Activated naive CD8-positive, alpha-beta T cell treated with anti-CD3 and anti-CD28 coated beads for 36 hours (primary cell): ENCODE measurements around the gene ANO6. TPM values are rescaled to one million over a fixed set of nuclear protein-coding genes. Genes with fewer than 3 reads are reported as not detected.

ENCODE experiments used
- DNase-seq: peaks from one replicate; pipeline ENCODE4 v3.0.0; 2021
- H3K27ac Mint-ChIP-seq: one replicate; pipeline ENCODE4 v1.8.0; 2022; ENCODE audit warnings: mild to moderate bottlenecking, moderate library complexity, mixed read lengths
- H3K27me3 Mint-ChIP-seq: one replicate; pipeline ENCODE4 v1.8.0; 2022; ENCODE audit warnings: mild to moderate bottlenecking, mixed read lengths
- H3K36me3 Mint-ChIP-seq: one replicate; pipeline ENCODE4 v1.8.0; 2021; ENCODE audit warnings: mild to moderate bottlenecking, mixed read lengths
- H3K4me1 Mint-ChIP-seq: one replicate; pipeline ENCODE4 v1.8.0; 2021; ENCODE audit warnings: mixed read lengths
- H3K4me3 Mint-ChIP-seq: one replicate; pipeline ENCODE4 v1.8.0; 2022; ENCODE audit warnings: mild to moderate bottlenecking, moderate library complexity, mixed read lengths
- H3K9me3 Mint-ChIP-seq: one replicate; pipeline ENCODE4 v1.8.0; 2022; ENCODE audit warnings: mixed read lengths
- total RNA-seq, 2 experiments: library from RNA; stranded (reverse); gene quantifications; one replicate each; pipeline ENCODE4 v1.2.3, GENCODE V29; 2021

Gene ANO6
- total RNA-seq, 2 experiments from 2014 or later: 12.1 to 12.6 TPM

DNA sequence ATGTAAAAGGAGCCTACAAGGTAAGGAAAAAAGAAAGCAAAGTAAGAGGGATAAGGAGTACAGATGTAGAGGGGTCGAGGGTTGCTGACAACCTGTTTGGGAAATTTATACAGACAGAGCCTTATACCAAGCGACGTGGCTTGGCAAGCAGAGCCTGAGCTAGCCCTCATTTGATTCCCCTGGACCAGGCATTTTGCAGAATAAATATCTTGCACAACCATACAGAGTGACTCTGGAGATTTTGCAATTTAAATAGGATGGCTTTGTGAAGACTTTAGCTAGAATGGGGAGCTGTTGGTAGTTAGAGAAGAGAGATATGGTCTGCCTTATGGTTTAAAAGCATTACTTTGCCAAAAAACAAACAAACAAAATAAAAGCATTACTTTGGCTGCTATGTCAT, 11.1 kb upstream of the ANO6 start:
- no peak for DNase-seq
- Mint-ChIP-seq H3K27ac (no peak overlapping the region), H3K4me1 (peaks cover 21% of the 10 kb centered on the region), H3K36me3 (no peaks in the 10 kb centered on the region), H3K4me3 (no peak overlapping the region), H3K9me3 (no peaks in the 10 kb centered on the region), H3K27me3 (no peaks in the 10 kb centered on the region)

DNA sequence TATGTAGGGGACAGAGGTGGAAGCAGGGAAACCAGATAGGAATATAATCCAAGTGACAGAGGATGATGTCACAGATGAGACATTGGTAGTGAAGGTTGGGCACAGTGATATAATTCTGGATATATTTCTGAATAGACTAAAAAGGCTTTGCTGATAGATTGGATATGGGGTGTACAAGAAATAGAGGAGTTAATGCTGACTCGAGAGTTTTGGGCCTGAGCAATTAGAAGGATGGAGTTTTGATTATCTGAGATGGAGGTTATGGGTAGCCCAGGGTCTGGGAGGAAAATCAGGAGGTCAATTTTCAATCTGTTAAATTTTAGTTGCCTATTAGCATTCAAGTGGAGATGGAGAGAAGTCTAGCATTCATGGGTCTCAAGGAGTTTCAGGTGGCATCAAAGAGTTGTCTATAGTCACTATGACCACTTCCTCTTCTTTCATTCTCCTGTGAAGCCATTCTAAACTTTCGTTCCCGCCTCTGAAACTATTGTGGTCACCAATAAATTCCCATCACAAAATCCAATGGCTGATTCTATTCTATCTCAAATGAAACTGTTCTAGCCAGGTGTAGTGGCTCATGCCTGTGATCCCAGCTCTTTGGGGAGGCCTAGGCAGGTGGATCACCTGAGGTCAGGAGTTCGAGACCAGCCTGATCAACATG, 10.6 kb upstream of the ANO6 start:
- Mint-ChIP-seq H3K4me1 (peaks cover 15% of the 10 kb centered on the region), H3K27me3 (no peaks in the 10 kb centered on the region), H3K9me3 (no peaks in the 10 kb centered on the region), H3K4me3 (no peak overlapping the region), H3K36me3 (no peaks in the 10 kb centered on the region), H3K27ac (no peak overlapping the region)
- no peak for DNase-seq

DNA sequence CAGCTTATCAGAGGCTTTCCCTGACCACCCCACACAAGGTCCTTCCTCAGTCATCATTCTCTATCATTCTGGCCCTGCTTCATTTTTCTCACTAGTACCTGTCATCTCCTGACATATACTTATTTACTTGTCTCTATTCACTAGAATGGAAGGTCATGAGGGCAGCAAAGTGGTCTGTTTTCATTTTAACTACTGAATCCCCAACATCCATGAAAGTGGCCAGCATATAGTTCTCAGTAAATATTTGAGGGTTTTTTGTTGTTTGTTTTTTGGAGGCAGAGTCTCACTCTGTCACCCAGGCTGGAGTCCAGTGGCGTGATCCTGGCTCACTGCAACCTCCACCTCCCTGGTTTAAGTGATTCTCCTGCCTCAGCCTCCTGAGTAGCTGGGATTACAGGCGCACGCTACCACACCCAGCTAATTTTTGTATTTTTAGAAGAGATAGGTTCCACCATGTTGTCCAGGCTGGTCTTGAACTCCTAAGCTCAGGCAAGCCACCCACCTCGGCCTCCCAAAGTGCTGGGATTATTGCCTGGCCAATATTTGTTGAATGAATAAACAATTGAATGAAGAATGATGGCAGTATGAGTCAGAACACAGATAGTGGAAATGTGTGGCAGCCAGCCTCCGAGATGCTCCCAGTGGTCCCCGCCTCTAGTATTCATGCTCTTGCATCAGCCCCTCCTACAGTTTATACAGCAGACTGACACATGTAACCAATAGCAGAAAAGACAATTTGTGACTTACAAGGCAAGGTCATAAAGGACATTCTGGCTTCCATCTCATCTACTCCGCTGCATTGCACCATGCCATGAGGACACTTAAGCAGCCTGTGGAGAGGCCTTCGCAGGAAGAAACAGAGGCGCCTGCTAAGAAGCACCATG, 7.0 kb upstream of the ANO6 start:
- Mint-ChIP-seq H3K4me1 (peaks cover 3% of the 10 kb centered on the region), H3K27me3 (no peaks in the 10 kb centered on the region), H3K36me3 (no peaks in the 10 kb centered on the region), H3K27ac (no peak overlapping the region), H3K9me3 (no peaks in the 10 kb centered on the region), H3K4me3 (no peak overlapping the region)
- DNase-seq: no peak

DNA sequence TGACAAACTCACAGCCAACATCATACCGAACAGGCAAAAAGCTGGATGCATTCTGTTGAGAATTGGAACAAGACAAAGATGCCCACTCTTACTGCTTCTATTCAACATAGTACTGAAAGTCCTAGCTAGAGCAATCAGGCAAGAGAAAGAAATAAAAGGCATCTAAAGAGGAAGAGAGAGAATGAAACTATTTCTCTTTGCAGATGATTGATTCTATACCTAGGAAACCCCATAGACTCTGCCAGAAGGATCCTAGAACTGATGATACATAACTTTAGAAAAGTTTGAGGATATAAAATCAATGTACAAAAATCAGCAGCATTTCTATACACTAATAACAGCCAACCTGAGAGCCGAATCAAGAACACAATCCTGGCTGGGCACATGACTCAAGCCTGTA, 6.1 kb upstream of the ANO6 start:
- no peaks in the 10 kb centered on the region for H3K9me3 Mint-ChIP-seq
- H3K36me3 Mint-ChIP-seq: no peaks in the 10 kb centered on the region
- peaks cover 12% of the 10 kb centered on the region for H3K4me1 Mint-ChIP-seq
- H3K27me3 Mint-ChIP-seq: no peaks in the 10 kb centered on the region
- H3K27ac Mint-ChIP-seq: no peak overlapping the region
- no peak overlapping the region for H3K4me3 Mint-ChIP-seq
- DNase-seq: no peak

DNA sequence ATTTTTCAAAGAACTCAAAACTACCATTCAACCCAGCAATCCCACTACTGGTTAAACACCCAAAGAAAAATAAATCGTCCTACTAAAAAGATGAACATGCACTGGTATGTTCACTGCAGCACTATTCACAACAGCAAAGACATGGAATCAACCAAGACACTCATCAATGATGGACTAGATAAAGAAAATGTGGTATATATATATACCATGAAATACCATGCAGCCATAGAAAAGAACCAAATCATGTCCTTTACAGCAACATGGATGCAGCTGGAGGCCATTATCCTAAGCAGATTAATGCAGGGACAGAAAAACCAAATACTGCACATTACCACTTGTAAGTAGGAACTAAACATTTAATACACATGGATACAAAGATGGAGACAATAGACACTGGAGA, 3.8 kb upstream of the ANO6 start:
- peaks cover 16% of the 10 kb centered on the region for H3K4me1 Mint-ChIP-seq
- H3K36me3 Mint-ChIP-seq: peaks cover 2% of the 10 kb centered on the region
- no peak overlapping the region for H3K27ac Mint-ChIP-seq
- no peaks in the 10 kb centered on the region for H3K27me3 Mint-ChIP-seq
- no peaks in the 10 kb centered on the region for H3K9me3 Mint-ChIP-seq
- DNase-seq: no peak
- no peak overlapping the region for H3K4me3 Mint-ChIP-seq

DNA sequence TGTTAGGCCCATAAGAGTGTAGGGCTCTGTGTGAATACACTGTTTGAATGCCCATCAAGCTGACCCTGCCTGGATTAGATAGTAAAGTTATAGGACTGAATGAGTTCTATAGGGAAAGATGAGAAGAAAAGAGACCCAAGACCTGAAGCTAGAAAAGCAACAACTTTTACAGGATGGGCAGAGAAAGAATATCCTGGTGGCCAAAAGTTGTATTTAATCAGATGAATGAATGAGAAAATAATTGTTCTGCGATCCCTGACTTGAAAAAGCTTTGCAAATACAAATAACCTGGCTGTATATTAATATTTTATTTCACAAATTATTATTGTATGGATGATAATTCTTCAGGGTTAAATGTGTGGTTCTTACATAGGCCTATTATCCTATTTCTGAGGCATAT, 2.8 kb upstream of the ANO6 start:
- peaks cover 25% of the 10 kb centered on the region for H3K4me1 Mint-ChIP-seq
- H3K27me3 Mint-ChIP-seq: no peaks in the 10 kb centered on the region
- H3K4me3 Mint-ChIP-seq: no peak overlapping the region
- peaks cover 2% of the 10 kb centered on the region for H3K36me3 Mint-ChIP-seq
- DNase-seq: no peak
- H3K27ac Mint-ChIP-seq: no peak overlapping the region
- H3K9me3 Mint-ChIP-seq: no peaks in the 10 kb centered on the region

DNA sequence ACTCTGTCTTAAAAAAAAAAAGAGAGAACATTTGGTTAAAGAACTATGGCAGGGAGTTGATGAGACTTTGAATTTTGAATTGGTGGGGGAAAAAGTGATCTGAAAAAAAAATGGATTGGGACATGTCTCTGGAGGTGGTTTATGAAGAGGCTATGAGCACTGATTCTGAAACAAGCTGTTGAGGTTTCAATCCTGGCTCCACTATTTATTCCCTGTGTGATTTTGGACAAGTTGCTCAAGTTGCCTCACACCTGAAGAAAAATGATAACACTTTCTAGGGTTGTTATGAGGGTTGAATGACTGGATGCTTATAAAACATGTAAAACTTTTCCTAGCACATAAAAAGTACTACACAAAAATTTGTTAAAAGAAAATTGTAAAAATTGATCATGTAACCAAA, 1.8 kb upstream of the ANO6 start:
- Mint-ChIP-seq H3K4me3 (peak overlapping the region; percentile 87), H3K27me3 (no peaks in the 10 kb centered on the region), H3K9me3 (no peaks in the 10 kb centered on the region), H3K36me3 (peaks cover 2% of the 10 kb centered on the region), H3K27ac (no peak overlapping the region), H3K4me1 (peaks cover 28% of the 10 kb centered on the region)
- DNase-seq: no peak

DNA sequence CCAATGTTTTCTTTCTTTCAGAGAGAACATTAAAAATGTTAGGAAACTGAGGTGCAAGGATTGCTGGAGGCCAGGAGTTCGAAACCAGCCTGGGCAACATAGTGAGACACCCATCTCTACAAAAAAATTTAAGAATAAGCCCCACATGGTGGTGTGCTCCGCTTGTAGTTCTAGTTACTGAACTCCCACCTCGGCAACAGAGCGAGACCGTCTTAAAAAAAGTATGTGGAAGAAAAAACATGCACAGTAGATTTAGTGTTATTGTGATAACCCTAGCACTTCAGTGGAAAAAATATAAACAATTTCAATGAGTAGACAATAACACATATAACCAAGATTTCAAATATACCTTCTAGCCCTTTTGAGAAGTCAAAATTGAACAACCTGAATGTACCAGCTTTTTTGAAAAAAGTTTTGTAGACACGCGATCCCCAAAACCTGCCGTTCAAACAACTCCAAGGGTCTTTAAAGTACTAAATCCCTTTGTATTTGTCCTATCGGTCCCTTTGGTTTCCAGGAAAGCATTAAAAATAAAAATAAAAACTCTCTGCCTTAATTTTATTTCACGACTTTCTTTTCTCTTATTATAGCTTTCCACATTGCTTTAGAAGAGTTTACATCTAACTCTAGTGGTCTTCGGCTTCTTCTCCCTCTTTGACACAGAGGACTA, 1.0 kb upstream of the ANO6 start:
- no peaks in the 10 kb centered on the region for H3K9me3 Mint-ChIP-seq
- H3K4me1 Mint-ChIP-seq: peaks cover 32% of the 10 kb centered on the region
- peak overlapping the region; percentile 84 for H3K27ac Mint-ChIP-seq
- H3K4me3 Mint-ChIP-seq: peak overlapping the region; percentile 87
- H3K36me3 Mint-ChIP-seq: peaks cover 2% of the 10 kb centered on the region
- no peak for DNase-seq
- no peaks in the 10 kb centered on the region for H3K27me3 Mint-ChIP-seq

DNA sequence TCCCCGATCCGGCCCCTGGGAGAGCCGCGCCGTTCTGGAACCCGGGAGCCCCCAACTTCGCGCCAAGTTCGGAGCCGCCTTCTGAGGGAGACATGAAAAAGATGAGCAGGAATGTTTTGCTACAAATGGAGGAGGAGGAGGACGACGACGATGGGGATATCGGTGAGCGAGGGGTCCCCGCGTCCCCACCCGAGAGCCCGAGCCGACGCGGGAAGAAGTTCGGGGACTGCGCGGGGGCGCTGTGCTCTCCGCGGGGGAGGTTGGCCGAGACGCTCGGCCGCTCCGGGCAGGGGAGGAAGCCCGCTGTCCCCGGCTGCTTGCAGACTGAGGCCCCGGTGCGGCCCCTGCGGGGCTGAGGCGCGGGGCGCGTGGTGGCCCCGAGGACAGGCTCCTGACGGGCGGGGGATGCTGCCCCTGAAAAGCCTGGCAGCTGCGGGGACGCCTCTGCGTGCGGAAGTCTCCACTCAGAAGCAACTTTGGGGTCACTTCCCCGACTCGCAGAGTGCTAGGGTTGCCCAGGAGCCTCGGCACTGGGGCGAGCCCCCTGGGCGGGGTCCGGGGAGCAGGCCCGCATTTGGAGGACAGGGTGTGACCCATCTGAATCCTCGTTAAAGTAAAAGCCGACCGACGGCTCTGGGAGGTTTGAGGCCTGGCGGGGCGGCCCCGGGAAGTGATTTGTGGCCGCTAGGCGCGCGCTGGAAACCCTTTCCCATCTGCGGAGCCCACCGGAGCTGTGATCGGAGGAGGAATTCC, 511 bp downstream of the ANO6 start:
- H3K36me3 Mint-ChIP-seq: peaks cover 7% of the 10 kb centered on the region
- DNase-seq: peak; percentile 60
- no peaks in the 10 kb centered on the region for H3K9me3 Mint-ChIP-seq
- H3K27me3 Mint-ChIP-seq: no peaks in the 10 kb centered on the region
- peaks cover 39% of the 10 kb centered on the region for H3K4me1 Mint-ChIP-seq
- H3K27ac Mint-ChIP-seq: peak overlapping the region; percentile 84
- H3K4me3 Mint-ChIP-seq: peak overlapping the region; percentile 91

DNA sequence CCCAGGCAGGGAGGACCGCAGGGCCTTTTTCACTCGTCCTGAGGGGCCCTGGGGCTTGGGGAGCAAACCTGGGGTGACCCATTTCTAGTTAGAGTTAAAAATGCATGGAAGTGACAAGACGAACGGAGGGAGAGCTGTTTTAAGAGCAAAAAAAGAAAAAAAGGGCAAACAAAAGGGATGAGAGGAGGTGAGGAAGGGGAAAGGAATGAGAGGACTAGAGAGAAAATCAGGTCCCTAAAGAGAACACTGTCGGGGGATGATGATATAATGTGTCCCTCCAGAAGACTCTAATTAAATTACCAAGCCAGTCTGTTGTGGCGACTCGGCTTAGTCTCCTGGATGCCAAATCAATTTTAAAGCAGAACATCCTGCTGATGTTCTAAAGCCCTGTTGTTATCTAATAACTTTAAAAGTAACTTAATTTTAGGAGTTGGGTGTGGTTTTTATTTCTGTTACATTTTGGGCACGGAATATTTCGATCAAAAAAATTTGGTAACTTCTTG, 1.1 kb downstream of the ANO6 start:
- Mint-ChIP-seq H3K27me3 (no peaks in the 10 kb centered on the region), H3K27ac (peak overlapping the region; percentile 82), H3K4me1 (peaks cover 39% of the 10 kb centered on the region), H3K36me3 (peaks cover 8% of the 10 kb centered on the region), H3K4me3 (peak overlapping the region; percentile 91), H3K9me3 (no peaks in the 10 kb centered on the region)
- no peak for DNase-seq

DNA sequence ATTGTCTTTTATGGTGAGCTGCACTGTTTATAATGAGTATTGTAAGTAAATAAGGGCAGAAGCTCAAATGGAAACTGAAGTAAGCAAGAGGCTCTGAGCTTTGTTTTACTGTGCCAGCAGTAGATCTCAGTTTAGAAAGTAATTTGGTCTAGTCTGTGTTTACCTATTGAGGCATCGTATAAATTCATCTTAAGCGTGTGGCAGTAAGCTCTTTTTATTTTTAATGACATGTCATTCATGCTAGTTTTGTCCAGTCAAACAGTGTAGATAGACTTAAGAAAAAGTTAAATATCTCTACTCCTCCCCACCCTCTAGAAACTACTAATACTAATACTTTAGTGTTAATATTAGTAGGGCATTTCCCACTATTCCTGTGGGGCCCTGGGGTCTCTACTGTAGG, 2.0 kb downstream of the ANO6 start:
- no peaks in the 10 kb centered on the region for H3K9me3 Mint-ChIP-seq
- H3K4me1 Mint-ChIP-seq: peaks cover 39% of the 10 kb centered on the region
- no peak for DNase-seq
- H3K27ac Mint-ChIP-seq: no peak overlapping the region
- H3K27me3 Mint-ChIP-seq: no peaks in the 10 kb centered on the region
- H3K4me3 Mint-ChIP-seq: peak overlapping the region; percentile 91
- H3K36me3 Mint-ChIP-seq: peaks cover 8% of the 10 kb centered on the region

DNA sequence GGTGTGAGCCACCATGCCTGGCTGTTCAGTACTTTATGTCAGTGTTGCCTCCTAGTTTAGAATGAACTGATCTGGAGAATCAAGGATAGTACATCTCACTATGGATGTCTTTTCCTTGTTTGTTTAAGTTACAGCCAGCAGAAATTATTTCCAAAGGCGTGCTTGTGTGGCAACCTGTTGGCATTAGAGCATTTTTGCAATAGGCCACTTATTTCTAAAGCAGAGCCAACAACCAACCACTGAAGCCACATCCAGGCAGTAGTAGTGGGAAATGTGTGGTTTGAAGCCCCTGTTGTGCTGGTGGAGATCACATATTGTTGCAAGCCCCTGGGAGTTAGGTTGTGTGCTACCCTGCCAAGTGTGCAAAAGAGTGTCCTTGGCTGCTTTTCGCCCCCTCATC, 3.7 kb downstream of the ANO6 start:
- no peak overlapping the region for H3K4me3 Mint-ChIP-seq
- peaks cover 39% of the 10 kb centered on the region for H3K4me1 Mint-ChIP-seq
- no peaks in the 10 kb centered on the region for H3K27me3 Mint-ChIP-seq
- DNase-seq: no peak
- no peak overlapping the region for H3K27ac Mint-ChIP-seq
- H3K36me3 Mint-ChIP-seq: peaks cover 8% of the 10 kb centered on the region
- H3K9me3 Mint-ChIP-seq: no peaks in the 10 kb centered on the region

DNA sequence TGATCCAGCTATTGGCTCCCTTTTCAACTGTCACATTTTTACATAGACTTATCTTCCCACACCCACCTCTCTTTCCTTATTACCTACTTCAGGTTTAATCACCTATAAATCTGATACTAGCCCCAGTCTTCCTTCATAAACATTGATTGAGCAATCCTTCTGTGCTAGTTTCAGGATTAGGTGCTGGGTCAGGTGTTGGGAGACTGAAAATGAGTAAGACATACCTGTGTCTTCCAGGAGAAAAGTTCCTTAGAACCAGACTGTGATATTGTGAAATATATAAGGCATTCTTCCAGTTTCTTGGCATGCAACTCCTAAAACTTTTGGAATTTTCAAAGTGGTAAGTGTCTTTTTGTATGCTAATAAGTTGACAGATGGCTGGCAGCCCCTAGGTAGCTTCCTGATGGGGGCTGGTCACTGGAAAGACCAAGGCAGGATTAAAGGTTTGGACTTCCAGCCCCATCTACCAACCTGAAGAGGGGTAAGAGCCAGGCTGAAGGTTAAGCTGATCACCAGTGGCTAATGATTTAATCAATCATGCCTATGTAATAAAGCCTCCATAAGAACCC, 4.6 kb downstream of the ANO6 start:
- Mint-ChIP-seq H3K9me3 (no peaks in the 10 kb centered on the region), H3K27ac (no peak overlapping the region), H3K4me1 (peaks cover 37% of the 10 kb centered on the region), H3K27me3 (no peaks in the 10 kb centered on the region), H3K36me3 (peaks cover 10% of the 10 kb centered on the region), H3K4me3 (no peak overlapping the region)
- no peak for DNase-seq

DNA sequence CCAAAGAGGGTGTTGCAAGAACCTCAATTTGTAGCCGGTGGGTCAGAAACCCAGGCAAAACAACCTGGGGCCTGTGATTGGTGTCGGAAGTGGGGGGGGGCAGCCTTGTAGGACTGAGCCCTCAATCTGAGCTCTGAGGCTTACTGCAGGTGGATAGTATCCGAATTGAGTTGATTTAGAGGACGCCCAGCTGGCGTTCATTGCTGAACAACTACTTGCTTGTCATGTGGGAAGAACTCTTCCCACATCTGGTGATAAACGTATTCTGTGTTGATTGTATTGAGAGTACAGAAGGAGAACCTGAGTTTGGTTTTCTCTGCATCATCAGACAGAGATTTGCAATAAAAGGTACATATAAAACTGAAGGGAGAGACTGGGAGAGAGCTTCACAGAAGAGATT, 5.1 kb downstream of the ANO6 start:
- Mint-ChIP-seq H3K27me3 (no peaks in the 10 kb centered on the region), H3K9me3 (no peaks in the 10 kb centered on the region), H3K27ac (no peak overlapping the region), H3K4me3 (no peak overlapping the region), H3K36me3 (peaks cover 10% of the 10 kb centered on the region), H3K4me1 (peaks cover 37% of the 10 kb centered on the region)
- DNase-seq: no peak
